K562 (cell line): Measurements from ENCODE around the gene RPS28. TPM values are rescaled to one million over a fixed set of nuclear protein-coding genes. Genes with fewer than 3 reads are reported as not detected.

ENCODE experiments used
- CEBPB ChIP-seq: fragments of 450-650 bp; IDR thresholded peaks from 2 replicates; pipeline ENCODE4 v1.6.1; 2016; ENCODE audit warnings: missing genetic modification characterization, missing compliant biosample characterization
- CHD4 ChIP-seq: fragments of 200-600 bp; sonication (generic); IDR thresholded peaks from 3 replicates; pipeline ENCODE4 v1.6.1; 2012; ENCODE audit warnings: low read depth, mild to moderate bottlenecking, mixed read lengths, low read length, inconsistent platforms; ENCODE audit not compliant: insufficient read depth, insufficient replicate concordance, poor library complexity, severe bottlenecking
- CREB5 ChIP-seq: fragments of 250-450 bp; sonication (Bioruptor Pico); IDR thresholded peaks from 2 replicates; pipeline ENCODE4 v1.5.0; 2020; ENCODE audit warnings: mild to moderate bottlenecking
- FOXM1 ChIP-seq, 2 experiments: fragments of 450-650 bp in 1 of 2; sonication (generic) in 1 of 2; formaldehyde crosslinking in 1 of 2; IDR thresholded peaks; 2 replicates each; pipeline versions ENCODE4 v1.6.1 to v1.9.0; 2017 to 2022; ENCODE audit warnings: low read depth in 2 of 2, mild to moderate bottlenecking in 2 of 2, missing genetic modification reagents in 1 of 2, moderate library complexity in 1 of 2
- FOXP1 ChIP-seq: sonication (generic); formaldehyde crosslinking; IDR thresholded peaks from 2 replicates; pipeline ENCODE4 v1.8.0; 2022; ENCODE audit warnings: mild to moderate bottlenecking, missing genetic modification reagents
- NFXL1 ChIP-seq: fragments of 450-650 bp; formaldehyde crosslinking; IDR thresholded peaks from 2 replicates; pipeline ENCODE4 v1.4.0; 2021; ENCODE audit warnings: mild to moderate bottlenecking
- SIN3A ChIP-seq, 2 experiments: fragments of 150-350 bp in 1 of 2; IDR thresholded peaks; 2 replicates each; pipeline ENCODE4 v1.6.1; 2011 to 2016; ENCODE audit warnings: borderline replicate concordance in 2 of 2, low read depth in 2 of 2, low read length in 2 of 2, mild to moderate bottlenecking in 2 of 2, moderate library complexity in 2 of 2; ENCODE audit not compliant: control insufficient read depth in 1 of 2
- U2AF1 ChIP-seq: fragments of 200-400 bp; formaldehyde crosslinking; optimal IDR thresholded peaks from 2 replicates; pipeline ENCODE3; 2017; ENCODE audit warnings: mild to moderate bottlenecking, low read depth, low read length, moderate library complexity
- ZBTB34 ChIP-seq: fragments of 250-450 bp; sonication (Bioruptor Pico); IDR thresholded peaks from 2 replicates; pipeline ENCODE4 v1.8.0; 2021; ENCODE audit warnings: mild to moderate bottlenecking, moderate library complexity
- ZEB2 ChIP-seq: fragments of 450-650 bp; IDR thresholded peaks from 2 replicates; pipeline ENCODE4 v1.6.1; 2016
- ZFPM2 ChIP-seq: fragments of 250-450 bp; sonication (Bioruptor Pico); IDR thresholded peaks from 2 replicates; pipeline ENCODE4 v1.5.1; 2022; ENCODE audit warnings: mild to moderate bottlenecking
- ZNF41 ChIP-seq: fragments of 250-450 bp; sonication (Bioruptor Pico); conservative IDR thresholded peaks from 2 replicates; pipeline ENCODE4 v1.4.0; 2020; ENCODE audit warnings: mild to moderate bottlenecking
- ZNF76 ChIP-seq: fragments of 250-450 bp; sonication (Bioruptor Pico); IDR thresholded peaks from 2 replicates; pipeline ENCODE4 v1.4.0; 2020; ENCODE audit warnings: mild to moderate bottlenecking, moderate library complexity, borderline replicate concordance
- polyA plus RNA-seq, 8 experiments: library from polyadenylated mRNA; depleted of rRNA in 4 of 8; stranded (reverse) in 5 of 8; unstranded in 3 of 8; fragments of >200 nt; fragmentation: Nextera tagmentation in 2 of 8; fragmentation: Illumina TruSeq in 1 of 8; extraction: Ambion mirVana in 2 of 8; extraction: Trizol in 1 of 8; gene quantifications; 2 replicates each; pipeline versions ENCODE4 v1.2.1 to v1.2.3, GENCODE V29; 2011 to 2014; ENCODE audit warnings: inconsistent platforms in 1 of 8, missing spikeins in 1 of 8
- total RNA-seq, 7 experiments: library from RNA; depleted of rRNA in 6 of 7; stranded (reverse); fragments of >200 nt in 6 of 7; fragmentation: Illumina TruSeq in 2 of 7; extraction: Trizol in 2 of 7; gene quantifications; 2 replicates each; pipeline versions ENCODE4 v1.2.1 to v1.2.3, GENCODE V29; 2011 to 2021; ENCODE audit warnings: low replicate concordance in 1 of 7
- TF ChIP-seq, protein P1 (sequence below): fragments of 250-450 bp; sonication (Bioruptor Pico); IDR thresholded peaks from 2 replicates; pipeline ENCODE4 v1.8.0; 2022; ENCODE audit warnings: moderate library complexity, mild to moderate bottlenecking, inconsistent platforms
- TF ChIP-seq, protein P2 (sequence below): fragments of 250-450 bp; sonication (Bioruptor Pico); IDR thresholded peaks from 2 replicates; pipeline ENCODE4 v1.9.0; 2021; ENCODE audit warnings: mild to moderate bottlenecking, inconsistent platforms
- TF ChIP-seq, protein P3 (sequence below), 2 experiments: fragments of 450-650 bp in 1 of 2; sonication (generic) in 1 of 2; formaldehyde crosslinking in 1 of 2; IDR thresholded peaks in 1 of 2; conservative IDR thresholded peaks in 1 of 2; 2 replicates each; pipeline versions ENCODE4 v1.6.1 to v1.8.1; 2016 to 2023; ENCODE audit warnings: mild to moderate bottlenecking in 2 of 2, moderate library complexity in 2 of 2, inconsistent platforms in 1 of 2, missing genetic modification reagents in 1 of 2

Gene RPS28
- total and polyA plus RNA-seq, 9 of the 15 experiments (the other 6 are each of a cell fraction or from before 2014, with no cell fraction given), result 165 to 2,827 (median 1,303) TPM

- TF ChIP-seq FOXP1 (CRISPR knock-in tag) (no peak), ZNF76 (CRISPR knock-in tag) (no peak), ZEB2 (no peak), FOXM1 (IDR thresholded peaks at IDR 0.05; ENCODE audit: low read depth) (no peak), FOXM1 (CRISPR knock-in tag; IDR thresholded peaks at IDR 0.05; ENCODE audit: low read depth) (0 out of 2 replicates have a peak, but pooled peaks have one; percentile 79), ZNF41 (CRISPR knock-in tag) (no peak), ZFPM2 (no peak), CEBPB (no peak), ZBTB34 (no peak), CHD4 (no peak), CREB5 (CRISPR knock-in tag) (no peak), SIN3A (IDR thresholded peaks at IDR 0.05; ENCODE audit: borderline replicate concordance in 2 of 2, control insufficient read depth in 1 of 2, low read depth in 2 of 2, low read length in 2 of 2) (peak; percentile 31 to 68; a peak in 2 of 4 replicates), NFXL1 (CRISPR knock-in tag) (no peak), U2AF1 (no peak)
- TF ChIP-seq, protein P1, sequence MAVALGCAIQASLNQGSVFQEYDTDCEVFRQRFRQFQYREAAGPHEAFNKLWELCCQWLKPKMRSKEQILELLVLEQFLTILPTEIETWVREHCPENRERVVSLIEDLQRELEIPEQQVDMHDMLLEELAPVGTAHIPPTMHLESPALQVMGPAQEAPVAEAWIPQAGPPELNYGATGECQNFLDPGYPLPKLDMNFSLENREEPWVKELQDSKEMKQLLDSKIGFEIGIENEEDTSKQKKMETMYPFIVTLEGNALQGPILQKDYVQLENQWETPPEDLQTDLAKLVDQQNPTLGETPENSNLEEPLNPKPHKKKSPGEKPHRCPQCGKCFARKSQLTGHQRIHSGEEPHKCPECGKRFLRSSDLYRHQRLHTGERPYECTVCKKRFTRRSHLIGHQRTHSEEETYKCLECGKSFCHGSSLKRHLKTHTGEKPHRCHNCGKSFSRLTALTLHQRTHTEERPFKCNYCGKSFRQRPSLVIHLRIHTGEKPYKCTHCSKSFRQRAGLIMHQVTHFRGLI (CRISPR knock-in tag), result no peak
- TF ChIP-seq, protein P2, sequence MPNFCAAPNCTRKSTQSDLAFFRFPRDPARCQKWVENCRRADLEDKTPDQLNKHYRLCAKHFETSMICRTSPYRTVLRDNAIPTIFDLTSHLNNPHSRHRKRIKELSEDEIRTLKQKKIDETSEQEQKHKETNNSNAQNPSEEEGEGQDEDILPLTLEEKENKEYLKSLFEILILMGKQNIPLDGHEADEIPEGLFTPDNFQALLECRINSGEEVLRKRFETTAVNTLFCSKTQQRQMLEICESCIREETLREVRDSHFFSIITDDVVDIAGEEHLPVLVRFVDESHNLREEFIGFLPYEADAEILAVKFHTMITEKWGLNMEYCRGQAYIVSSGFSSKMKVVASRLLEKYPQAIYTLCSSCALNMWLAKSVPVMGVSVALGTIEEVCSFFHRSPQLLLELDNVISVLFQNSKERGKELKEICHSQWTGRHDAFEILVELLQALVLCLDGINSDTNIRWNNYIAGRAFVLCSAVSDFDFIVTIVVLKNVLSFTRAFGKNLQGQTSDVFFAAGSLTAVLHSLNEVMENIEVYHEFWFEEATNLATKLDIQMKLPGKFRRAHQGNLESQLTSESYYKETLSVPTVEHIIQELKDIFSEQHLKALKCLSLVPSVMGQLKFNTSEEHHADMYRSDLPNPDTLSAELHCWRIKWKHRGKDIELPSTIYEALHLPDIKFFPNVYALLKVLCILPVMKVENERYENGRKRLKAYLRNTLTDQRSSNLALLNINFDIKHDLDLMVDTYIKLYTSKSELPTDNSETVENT (CRISPR knock-in tag), result peak; percentile 77
- TF ChIP-seq, protein P3, sequence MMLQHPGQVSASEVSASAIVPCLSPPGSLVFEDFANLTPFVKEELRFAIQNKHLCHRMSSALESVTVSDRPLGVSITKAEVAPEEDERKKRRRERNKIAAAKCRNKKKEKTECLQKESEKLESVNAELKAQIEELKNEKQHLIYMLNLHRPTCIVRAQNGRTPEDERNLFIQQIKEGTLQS (IDR thresholded peaks at IDR 0.05), result peak; percentile 25; the same call in 1 of the 2 replicates
- TF ChIP-seq, protein P3 (CRISPR knock-in tag; conservative IDR thresholded peaks at IDR 0.05), result no peak; the same call in 1 of the 2 replicates
Observed at GRCh38 chr19:8321067-8321985, at the start of gene RPS28, which contains the start of gene NDUFA7 (continued).
